K562 (cell line): Measurements from ENCODE around the gene RMND5B. TPM values are rescaled to one million over a fixed set of nuclear protein-coding genes. Genes with fewer than 3 reads are reported as not detected.
A peak's percentile ranks its signal among the peaks of the same experiment; 100 is the strongest.

ENCODE experiments used
- ATAC-seq: fragments of 200-7000 bp; cut with Tn5 transposase; 3 replicates; pipeline ENCODE4 v1.9.1; 2020; ENCODE audit warnings: moderate library complexity
- BruUV-seq: library from RNA; stranded (reverse); fragments of 400-500 nt; replicated peaks from 2 replicates; lab custom pipeline; 2021; lab: Mats Ljungman, UMichigan
- CTCF ChIA-PET: fragments of 300-600 bp; formaldehyde crosslinking; extraction: SDS; loops from one replicate; lab custom pipeline; 2021; ENCODE audit warnings: low intra/inter-chr PET ratio; lab: Yijun Ruan, JAX
- POLR2A ChIA-PET: fragments of 300-600, 350-650 bp; sonication (Branson Sonifier 250); formaldehyde crosslinking; extraction: SDS; loops from one replicate; lab custom pipeline; 2021; ENCODE audit warnings: antibody characterized with exemption, inconsistent platforms; lab: Yijun Ruan, JAX
- DNase-seq, 4 experiments: peaks; one replicate each; pipeline versions ENCODE4 v3.0.0 to v3.0.0-alpha.2; 2011 to 2018; ENCODE audit warnings: low spot score in 3 of 4, mixed read lengths in 3 of 4; ENCODE audit errors: extremely low read depth in 1 of 4
- FAIRE-seq: peaks from 2 replicates; lab custom pipeline; 2011; peaks lifted over from hg19 to GRCh38; lab: Jason Lieb, UNC
- H2AFZ ChIP-seq: 2 replicates; pipeline ENCODE4 v1.6.0; 2011; ENCODE audit warnings: low read depth, low read length, control low read depth, inconsistent platforms
- H3K27ac ChIP-seq: fragments of 200-600 bp; 3 replicates; pipeline ENCODE4 v1.8.0; 2011; ENCODE audit warnings: low read depth, mild to moderate bottlenecking, control low read depth, inconsistent platforms, low read length, moderate library complexity, mixed read lengths; ENCODE audit errors: extremely low read depth
- H3K27me3 ChIP-seq, 2 experiments: fragments of 300-600 bp in 1 of 2; 2 replicates in 1 of 2; 3 replicates in 1 of 2; pipeline versions ENCODE4 v1.6.0 to v1.8.0; 2011; ENCODE audit warnings: inconsistent platforms in 2 of 2, low read length in 2 of 2, mild to moderate bottlenecking in 1 of 2, mixed read lengths in 1 of 2, moderate library complexity in 1 of 2; ENCODE audit not compliant: control insufficient read depth in 2 of 2, insufficient read depth in 2 of 2
- H3K36me3 ChIP-seq: fragments of 300-600 bp; 3 replicates; pipeline ENCODE4 v1.8.0; 2011; ENCODE audit warnings: mild to moderate bottlenecking, low read length, inconsistent platforms; ENCODE audit not compliant: control insufficient read depth, insufficient read depth
- H3K4me1 ChIP-seq, 2 experiments: fragments of 200-600 bp in 1 of 2; replicated peaks in 1 of 2; 2 replicates in 1 of 2; 3 replicates in 1 of 2; pipeline versions ENCODE4 v1.5.1 to v1.8.0; 2011; ENCODE audit warnings: inconsistent platforms in 2 of 2, low read length in 2 of 2, mild to moderate bottlenecking in 1 of 2, mixed read lengths in 1 of 2, moderate library complexity in 1 of 2; ENCODE audit not compliant: control insufficient read depth in 2 of 2, insufficient read depth in 2 of 2
- H3K4me2 ChIP-seq: 2 replicates; pipeline ENCODE4 v1.6.1; 2011; ENCODE audit warnings: low read length, control low read depth, inconsistent platforms, mixed read lengths; ENCODE audit not compliant: insufficient read depth
- H3K4me3 ChIP-seq: fragments of 200-600 bp; sonication (generic), shearing (Covaris generic); 2 replicates; pipeline ENCODE4 v1.5.1; 2016; ENCODE audit warnings: control low read depth, inconsistent platforms
- H3K79me2 ChIP-seq: fragments of 200-600 bp; 3 replicates; pipeline ENCODE4 v1.8.0; 2011; ENCODE audit warnings: low read length, inconsistent platforms; ENCODE audit not compliant: control insufficient read depth, insufficient read depth
- H3K9ac ChIP-seq, 2 experiments: 2 replicates each; pipeline versions ENCODE4 v1.6.0 to v1.6.1; 2011; ENCODE audit warnings: low read depth in 2 of 2, low read length in 2 of 2, control low read depth in 1 of 2, inconsistent platforms in 1 of 2, mild to moderate bottlenecking in 1 of 2, mixed read lengths in 1 of 2; ENCODE audit not compliant: insufficient read depth in 1 of 2
- H3K9me1 ChIP-seq: one replicate; pipeline ENCODE4 v1.6.0; 2011; ENCODE audit warnings: inconsistent platforms, mild to moderate bottlenecking, low read length, moderate library complexity; ENCODE audit not compliant: control insufficient read depth, insufficient read depth
- H3K9me3 ChIP-seq: replicated peaks from 2 replicates; pipeline ENCODE4 v1.5.1; 2011; ENCODE audit warnings: low read depth, low read length, inconsistent platforms; ENCODE audit not compliant: control insufficient read depth, insufficient read depth
- H4K20me1 ChIP-seq: replicated peaks from 2 replicates; pipeline ENCODE4 v1.6.1; 2011; ENCODE audit warnings: low read length, inconsistent platforms, mixed read lengths; ENCODE audit not compliant: control insufficient read depth, insufficient read depth
- CLOCK ChIP-seq: fragments of 250-450 bp; sonication (Bioruptor Pico); IDR thresholded peaks from 2 replicates; pipeline ENCODE4 v1.4.0; 2020; ENCODE audit warnings: mild to moderate bottlenecking, moderate library complexity, borderline replicate concordance
- HDGF ChIP-seq: fragments of 450-650 bp; IDR thresholded peaks from 2 replicates; pipeline ENCODE4 v1.6.1; 2016
- HEY1 ChIP-seq: fragments of 250-450 bp; sonication (Bioruptor Pico); IDR thresholded peaks from 2 replicates; pipeline ENCODE4 v1.5.0; 2020; ENCODE audit warnings: mild to moderate bottlenecking, moderate library complexity, borderline replicate concordance
- MAZ ChIP-seq, 2 experiments: fragments of 450-650 bp in 1 of 2; sonication (generic) in 1 of 2; formaldehyde crosslinking; IDR thresholded peaks in 1 of 2; conservative IDR thresholded peaks in 1 of 2; 2 replicates each; pipeline versions ENCODE4 v1.4.0 to v1.5.0; 2020; ENCODE audit warnings: mild to moderate bottlenecking in 1 of 2, missing genetic modification reagents in 1 of 2
- POLR2G ChIP-seq: fragments of 200-400 bp; formaldehyde crosslinking; IDR thresholded peaks from 2 replicates; pipeline ENCODE4 v1.6.1; 2017; ENCODE audit warnings: low read depth, mild to moderate bottlenecking, antibody characterized with exemption, low read length, moderate library complexity
- PREB ChIP-seq: sonication (generic); formaldehyde crosslinking; IDR thresholded peaks from 2 replicates; pipeline ENCODE4 v1.8.1; 2023; ENCODE audit warnings: mild to moderate bottlenecking, missing genetic modification reagents
- TEAD4 ChIP-seq, 2 experiments: sonication (generic) in 1 of 2; formaldehyde crosslinking in 1 of 2; IDR thresholded peaks; 2 replicates each; pipeline versions ENCODE4 v1.6.1 to v1.8.0; 2012 to 2022; ENCODE audit warnings: borderline replicate concordance in 1 of 2, inconsistent platforms in 1 of 2, low read length in 1 of 2, mild to moderate bottlenecking in 1 of 2, missing genetic modification reagents in 1 of 2
- THAP12 ChIP-seq: fragments of 250-450 bp; sonication (Bioruptor Pico); IDR thresholded peaks from 2 replicates; pipeline ENCODE4 v1.9.0; 2021; ENCODE audit warnings: mild to moderate bottlenecking, inconsistent platforms
- ZBTB43 ChIP-seq: sonication (generic); formaldehyde crosslinking; IDR thresholded peaks from 2 replicates; pipeline ENCODE4 v1.8.0; 2023; ENCODE audit warnings: mild to moderate bottlenecking, missing genetic modification reagents
- ZNF133 ChIP-seq: fragments of 250-450 bp; sonication (Bioruptor Pico); IDR thresholded peaks from 2 replicates; pipeline ENCODE4 v1.4.0; 2020; ENCODE audit warnings: mild to moderate bottlenecking
- ZNF384 ChIP-seq: IDR thresholded peaks from 2 replicates; pipeline ENCODE4 v1.6.1; 2012; ENCODE audit warnings: low read depth, low read length, improper control_type of control experiment
- ZNF766 ChIP-seq: fragments of 200-800 bp; sonication (Bioruptor generic); conservative IDR thresholded peaks from 2 replicates; pipeline ENCODE4 v1.6.1; 2016; ENCODE audit warnings: missing genetic modification characterization, missing compliant biosample characterization
- WGBS: fragments of 100-300 bp; shearing (Covaris generic); methylation state at CpG from one replicate; pipeline ENCODE4 v1.1.6; 2016; ENCODE audit warnings: low coverage, mixed read lengths; ENCODE audit not compliant: insufficient coverage; ENCODE audit errors: missing lambda C conversion rate; 5-methylcytosine and 5-hydroxymethylcytosine counted together
- in situ Hi-C: fragments of 300-500 bp; cut with MboI; formaldehyde crosslinking; loops from 4 replicates; pipeline ENCODE4 v1.15.0; 2018; ENCODE audit warnings: inconsistent platforms, mixed read lengths
- intact Hi-C: fragments of 100-400 bp; cut with micrococcal nuclease; formaldehyde crosslinking; loops from 2 replicates; pipeline ENCODE4 v1.14.2; 2022
- polyA plus RNA-seq, 8 experiments: library from polyadenylated mRNA; depleted of rRNA in 4 of 8; stranded (reverse) in 5 of 8; unstranded in 3 of 8; fragments of >200 nt; fragmentation: Nextera tagmentation in 2 of 8; fragmentation: Illumina TruSeq in 1 of 8; extraction: Ambion mirVana in 2 of 8; extraction: Trizol in 1 of 8; gene quantifications; 2 replicates each; pipeline versions ENCODE4 v1.2.1 to v1.2.3, GENCODE V29; 2011 to 2014; ENCODE audit warnings: inconsistent platforms in 1 of 8, missing spikeins in 1 of 8
- total RNA-seq, 7 experiments: library from RNA; depleted of rRNA in 6 of 7; stranded (reverse); fragments of >200 nt in 6 of 7; fragmentation: Illumina TruSeq in 2 of 7; extraction: Trizol in 2 of 7; gene quantifications; 2 replicates each; pipeline versions ENCODE4 v1.2.1 to v1.2.3, GENCODE V29; 2011 to 2021; ENCODE audit warnings: low replicate concordance in 1 of 7

Gene RMND5B
- total and polyA plus RNA-seq, 9 of the 15 experiments (the other 6 are each of a cell fraction or from before 2014, with no cell fraction given): 2.6 to 57.0 (median 28.3) TPM

- ChIA-PET POLR2A (interaction anchor here (0.7 to 1.8 kb wide), 3 partner anchors 10 to 96 kb away, joined by 3 to 5 read pairs (median 3); no protein-coding TSS in a partner anchor), CTCF (no interaction called here)
- in situ Hi-C loops (no loop called here), intact Hi-C loops (loop anchor here (5.0 kb wide), 1 partner anchor 38 kb away; the partner anchor contains the start of gene NHP2)
- Histone ChIP-seq H3K27me3 (no peaks in the 10 kb centered on the region), H3K79me2 (peaks cover 46% of the 10 kb centered on the region), H2AFZ (peak overlapping the region; percentile 80), H4K20me1 (peaks cover 9% of the 10 kb centered on the region; the same call in 1 of the 2 replicates), H3K9me3 (no peaks in the 10 kb centered on the region), H3K36me3 (no peaks in the 10 kb centered on the region), H3K4me2 (peak overlapping the region; percentile 86), H3K9ac (peak overlapping the region; percentile 70 to 96), H3K9me1 (peaks cover 3% of the 10 kb centered on the region), H3K27ac (no peak overlapping the region; the same call in 1 of the 3 replicates), H3K4me3 (peak overlapping the region; percentile 66), H3K4me1 (peaks cover 31 to 56% of the 10 kb centered on the region in 2 experiments; a peak in 4 of 5 replicates)
- BruUV-seq: TSS peak; percentile 51
- ATAC-seq (peak; percentile 27), DNase-seq (no peak), FAIRE-seq (no peak)
- WGBS: 36% methylated on average over 28 of the region's 28 CpGs
- no peak for TF ChIP-seq HEY1 (CRISPR knock-in tag)
- no peak for TF ChIP-seq PREB (CRISPR knock-in tag)
- TF ChIP-seq ZBTB43 (CRISPR knock-in tag): no peak
- TF ChIP-seq TEAD4 (IDR thresholded peaks at IDR 0.05; ENCODE audit: low read length): peak; percentile 36; the same call in 1 of the 2 replicates
- TF ChIP-seq TEAD4 (CRISPR knock-in tag; IDR thresholded peaks at IDR 0.05; ENCODE audit: borderline replicate concordance): no peak
- peak; percentile 44; the same call in 1 of the 2 replicates for TF ChIP-seq POLR2G
- no peak for TF ChIP-seq HDGF
- TF ChIP-seq ZNF133 (CRISPR knock-in tag): no peak
- TF ChIP-seq ZNF384: no peak
- TF ChIP-seq CLOCK (CRISPR knock-in tag): no peak
- TF ChIP-seq ZNF766 (CRISPR knock-in tag): no peak
- peak in 1 of 2 experiments; percentile 16; a peak in 1 of 4 replicates for TF ChIP-seq MAZ (CRISPR knock-in tag; conservative IDR thresholded peaks at IDR 0.05 in 1 of 2, IDR thresholded peaks at IDR 0.05 in 1 of 2)
- no peak for TF ChIP-seq THAP12 (CRISPR knock-in tag)
These were observed 16.3 kb upstream of the RMND5B start for GRCh38 chr5:178114325-178115135.
